Measurements from ENCODE around the gene NCOR1.

NCOR1 gene

DNA sequence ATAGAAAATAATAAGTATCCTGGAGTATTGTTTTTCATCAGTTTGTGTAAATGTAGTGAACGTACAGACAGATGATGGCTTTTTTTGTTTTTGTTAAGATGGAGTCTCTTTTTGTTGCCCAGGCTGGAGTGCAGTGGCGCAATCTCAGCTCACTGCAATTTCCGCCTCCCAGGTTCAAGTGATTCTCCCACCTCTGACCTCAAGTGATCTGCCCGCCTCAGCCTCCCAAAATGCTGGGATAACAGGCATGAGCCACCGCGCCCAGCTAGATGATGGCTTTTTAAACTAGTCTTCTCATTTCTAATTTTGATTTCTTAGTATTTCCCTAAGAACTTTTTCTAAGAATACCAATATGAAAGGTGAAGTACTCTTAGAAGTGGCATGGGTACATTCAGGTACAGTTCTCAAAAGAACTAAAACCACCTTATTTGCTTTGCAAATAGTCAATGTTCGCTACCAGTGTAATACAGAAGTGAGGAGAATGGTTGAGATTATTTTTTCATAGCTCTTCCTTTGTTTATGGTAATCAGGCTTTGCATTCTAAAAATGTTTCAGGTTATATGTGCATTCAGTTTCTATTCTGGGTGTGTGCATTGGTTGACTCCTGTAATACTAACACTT is 181.5 kb downstream of the NCOR1 start:
- CTCF ChIA-PET: interaction anchor here (0.6 kb wide), 1 partner anchor 14 kb away, joined by 3 read pairs; no protein-coding TSS in a partner anchor
- POLR2A ChIA-PET: no interaction called here
- no peak for DNase-seq (ENCODE audit: extremely low spot score)
- TF ChIP-seq HDGF (IDR thresholded peaks at IDR 0.05; ENCODE audit: borderline replicate concordance) (no peak), ARNT (IDR thresholded peaks at IDR 0.05) (no peak), BHLHE40 (IDR thresholded peaks at IDR 0.05; ENCODE audit: borderline replicate concordance) (no peak), TARDBP (IDR thresholded peaks at IDR 0.05) (no peak), SUZ12 (IDR thresholded peaks at IDR 0.05) (no peak), FOXK2 (IDR thresholded peaks at IDR 0.05) (no peak), ELF4 (IDR thresholded peaks at IDR 0.05) (no peak), FOXA1 (IDR thresholded peaks at IDR 0.05) (no peak), PKNOX1 (IDR thresholded peaks at IDR 0.05) (no peak), NFRKB (IDR thresholded peaks at IDR 0.05) (no peak), FOXM1 (IDR thresholded peaks at IDR 0.05; ENCODE audit: borderline replicate concordance) (no peak), ZNF384 (IDR thresholded peaks at IDR 0.05) (no peak), L3MBTL2 (conservative IDR thresholded peaks at IDR 0.05) (no peak), CTBP1 (IDR thresholded peaks at IDR 0.05; ENCODE audit: borderline replicate concordance) (no peak), SP1 (IDR thresholded peaks at IDR 0.05) (no peak), LEF1 (IDR thresholded peaks at IDR 0.05; ENCODE audit: borderline replicate concordance) (no peak)

DNA sequence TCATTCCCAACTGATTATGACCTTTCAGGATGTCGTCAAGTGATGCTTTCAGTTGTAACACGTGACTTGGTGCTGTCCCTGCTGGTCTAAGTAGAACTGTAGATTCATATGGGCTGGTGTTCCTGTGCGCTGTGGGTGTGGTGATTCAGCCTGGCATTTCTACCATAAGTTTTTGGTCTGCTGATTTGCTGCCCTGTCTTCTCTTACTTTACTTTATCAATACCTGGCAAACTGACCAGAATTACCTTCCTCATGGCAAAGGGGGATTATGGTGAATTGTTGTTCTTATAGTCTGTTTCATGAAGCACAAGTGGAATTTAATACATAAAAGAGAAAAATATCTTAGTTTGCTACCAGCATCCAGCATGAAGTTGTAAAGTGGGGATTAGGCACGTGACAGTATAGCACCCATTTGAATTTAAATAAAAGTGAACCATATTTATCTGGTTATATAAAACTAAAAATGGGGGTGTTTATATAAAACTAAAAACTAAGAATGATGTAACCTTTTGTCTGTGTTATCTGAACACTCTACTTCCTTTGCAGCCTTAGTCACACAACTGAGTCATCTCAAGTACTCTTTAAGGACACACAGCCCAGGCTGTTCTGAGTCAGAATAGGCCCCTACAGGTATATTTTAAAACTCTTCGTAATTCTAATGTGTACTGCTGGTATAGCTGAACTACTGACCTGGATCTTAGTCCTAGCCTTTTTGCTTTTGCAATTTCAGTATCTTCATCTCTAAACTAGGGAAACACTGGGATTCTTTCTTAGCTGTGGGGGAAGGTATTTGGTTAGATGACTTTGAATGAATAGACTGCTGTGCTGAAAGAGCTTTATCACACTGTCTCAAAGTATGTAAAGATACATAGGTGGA is 187.4 kb downstream of the NCOR1 start:
- POLR2A ChIA-PET: interaction anchor here (0.9 kb wide), 1 partner anchor 29 kb away, joined by 3 read pairs; the partner anchor contains the start of genes TTC19 and ZSWIM7
- CTCF ChIA-PET: no interaction called here
- no peak for DNase-seq (ENCODE audit: extremely low spot score)
- TF ChIP-seq ARNT (IDR thresholded peaks at IDR 0.05) (no peak), SUZ12 (IDR thresholded peaks at IDR 0.05) (no peak), HDGF (IDR thresholded peaks at IDR 0.05; ENCODE audit: borderline replicate concordance) (no peak), BHLHE40 (IDR thresholded peaks at IDR 0.05; ENCODE audit: borderline replicate concordance) (no peak), LEF1 (IDR thresholded peaks at IDR 0.05; ENCODE audit: borderline replicate concordance) (no peak), ZNF384 (IDR thresholded peaks at IDR 0.05) (no peak), NFRKB (IDR thresholded peaks at IDR 0.05) (no peak), FOXK2 (IDR thresholded peaks at IDR 0.05) (no peak), L3MBTL2 (conservative IDR thresholded peaks at IDR 0.05) (no peak), ELF4 (IDR thresholded peaks at IDR 0.05) (no peak), CTBP1 (IDR thresholded peaks at IDR 0.05; ENCODE audit: borderline replicate concordance) (no peak)

DNA sequence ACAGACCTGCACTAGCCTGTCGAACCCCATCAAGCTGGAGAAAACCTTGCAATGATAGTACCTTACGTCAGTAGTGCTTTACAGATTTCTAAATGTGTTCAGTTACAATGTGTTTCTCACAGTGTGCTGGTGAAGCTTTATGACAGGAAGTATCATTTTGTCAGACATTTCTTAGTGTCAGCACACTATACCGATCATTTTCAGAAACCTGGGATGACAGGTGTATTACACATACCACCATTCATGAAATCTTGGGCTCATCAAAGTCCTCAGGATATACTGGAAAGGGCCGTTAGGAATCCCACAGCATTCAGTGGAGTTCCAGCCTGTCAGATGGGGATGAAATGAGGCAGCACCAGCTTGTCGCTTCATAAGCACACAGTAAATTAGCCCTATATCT is 188.4 kb downstream of the NCOR1 start:
- ChIA-PET CTCF (interaction anchor here (1.0 kb wide), 1 partner anchor 26 kb away, joined by 3 read pairs; no protein-coding TSS in a partner anchor), POLR2A (no interaction called here)
- no peak for DNase-seq (ENCODE audit: extremely low spot score)
- TF ChIP-seq PKNOX1 (IDR thresholded peaks at IDR 0.05): no peak

GRCh38 chr17:16025202-16025601 is 190.1 kb downstream of the NCOR1 start:
- TF ChIP-seq LEF1 (IDR thresholded peaks at IDR 0.05; ENCODE audit: borderline replicate concordance) (no peak), FOXK2 (IDR thresholded peaks at IDR 0.05) (no peak), SUZ12 (IDR thresholded peaks at IDR 0.05) (no peak), ARNT (IDR thresholded peaks at IDR 0.05) (no peak), ZNF384 (IDR thresholded peaks at IDR 0.05) (no peak), TARDBP (IDR thresholded peaks at IDR 0.05) (no peak), ELF4 (IDR thresholded peaks at IDR 0.05) (no peak), CTBP1 (IDR thresholded peaks at IDR 0.05; ENCODE audit: borderline replicate concordance) (no peak), L3MBTL2 (conservative IDR thresholded peaks at IDR 0.05) (no peak), NFRKB (IDR thresholded peaks at IDR 0.05) (no peak)
- CTCF ChIA-PET: no interaction called here
- no peak for DNase-seq (ENCODE audit: extremely low spot score)
- POLR2A ChIA-PET: interaction anchor here (0.9 kb wide), 1 partner anchor 80 kb away, joined by 3 read pairs; the partner anchor contains the start of gene ADORA2B

DNA sequence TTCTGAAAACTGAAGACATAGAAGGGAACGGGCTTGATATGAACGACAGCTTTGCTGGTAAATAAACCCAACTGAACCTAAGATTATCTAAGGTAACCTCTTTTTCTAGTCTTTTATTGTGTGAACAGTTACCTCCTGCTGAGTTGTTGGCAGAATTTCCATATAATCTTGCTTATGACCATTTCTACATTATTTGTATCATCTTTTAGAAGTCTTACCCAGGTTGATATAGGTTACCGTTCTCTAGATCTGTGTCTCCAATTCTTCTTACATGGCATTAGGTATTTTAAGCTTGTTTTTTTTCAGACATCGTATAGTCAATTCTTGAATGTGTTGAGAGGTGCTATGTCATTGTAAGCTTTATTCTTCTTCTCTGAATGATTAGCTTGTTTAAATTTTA is 191.5 kb downstream of the NCOR1 start:
- ChIA-PET CTCF (no interaction called here), POLR2A (interaction anchor here (1.6 kb wide), 1 partner anchor 24 kb away, joined by 5 read pairs; the partner anchor contains the start of genes TTC19 and ZSWIM7)
- no peak for DNase-seq (ENCODE audit: extremely low spot score)
- TF ChIP-seq ZNF384 (IDR thresholded peaks at IDR 0.05) (no peak), HDGF (IDR thresholded peaks at IDR 0.05; ENCODE audit: borderline replicate concordance) (no peak), PKNOX1 (IDR thresholded peaks at IDR 0.05) (no peak), ELF4 (IDR thresholded peaks at IDR 0.05) (no peak), L3MBTL2 (conservative IDR thresholded peaks at IDR 0.05) (no peak), TARDBP (IDR thresholded peaks at IDR 0.05) (no peak), FOXK2 (IDR thresholded peaks at IDR 0.05) (no peak), LEF1 (IDR thresholded peaks at IDR 0.05; ENCODE audit: borderline replicate concordance) (no peak), ARNT (IDR thresholded peaks at IDR 0.05) (no peak), CTBP1 (IDR thresholded peaks at IDR 0.05; ENCODE audit: borderline replicate concordance) (no peak), FOXM1 (IDR thresholded peaks at IDR 0.05; ENCODE audit: borderline replicate concordance) (no peak), BHLHE40 (IDR thresholded peaks at IDR 0.05; ENCODE audit: borderline replicate concordance) (no peak), SUZ12 (IDR thresholded peaks at IDR 0.05) (no peak), NFRKB (IDR thresholded peaks at IDR 0.05) (no peak)
